Dendritic cell treated with granulocyte-macrophage colony-stimulating factor and Interleukin-4, amounts not matched to agents 40 ng/mL and 50 ng/mL, for 4 days (primary cell): ENCODE data around the gene ERRFI1.
A peak's percentile ranks its signal among the peaks of the same experiment; 100 is the strongest.
"Not testable (repeated sequence)": the region's sequence is repeated elsewhere in the genome, so short reads cannot be mapped to it uniquely, and the experiment has no call there.

Experiments
- H3K27ac Mint-ChIP-seq: one replicate; pipeline ENCODE4 v1.8.0; 2022; ENCODE audit warnings: mild to moderate bottlenecking, mixed read lengths
- H3K27me3 Mint-ChIP-seq: one replicate; pipeline ENCODE4 v1.8.0; 2022; ENCODE audit warnings: mild to moderate bottlenecking, mixed read lengths
- H3K36me3 Mint-ChIP-seq: one replicate; pipeline ENCODE4 v1.8.0; 2022; ENCODE audit warnings: low read depth, mixed read lengths
- H3K4me1 Mint-ChIP-seq: one replicate; pipeline ENCODE4 v1.8.0; 2022; ENCODE audit warnings: low read depth, mixed read lengths
- H3K4me3 Mint-ChIP-seq: one replicate; pipeline ENCODE4 v1.8.0; 2022; ENCODE audit warnings: mild to moderate bottlenecking, moderate library complexity, mixed read lengths
- H3K9me3 Mint-ChIP-seq: one replicate; pipeline ENCODE4 v1.8.0; 2022; ENCODE audit warnings: mixed read lengths
- intact Hi-C: fragments of 100-400 bp; cut with micrococcal nuclease; formaldehyde crosslinking; loops from one replicate; pipeline ENCODE4 v1.15.0; 2022

ERRFI1 gene

GRCh38 chr1:7970246-7970645 is 55.9 kb downstream of the ERRFI1 start:
- H3K27ac Mint-ChIP-seq = no peak overlapping the region

GRCh38 chr1:7967651-7968050 is 58.5 kb downstream of the ERRFI1 start:
- Mint-ChIP-seq H3K9me3 (no peaks in the 10 kb centered on the region), H3K36me3 (peaks cover 94% of the 10 kb centered on the region), H3K4me1 (peaks cover 22% of the 10 kb centered on the region), H3K27ac (no peak overlapping the region), H3K4me3 (no peak overlapping the region), H3K27me3 (no peaks in the 10 kb centered on the region)
- intact Hi-C loops = no loop called here

More at GRCh38 chr1:7970246-7970645, 55.9 kb downstream of the ERRFI1 start:
- H3K4me3 Mint-ChIP-seq = no peak overlapping the region
- intact Hi-C loops = no loop called here
- H3K27me3 Mint-ChIP-seq = no peaks in the 10 kb centered on the region
- H3K4me1 Mint-ChIP-seq = peaks cover 10% of the 10 kb centered on the region
- H3K36me3 Mint-ChIP-seq = peaks cover 94% of the 10 kb centered on the region
- no peaks in the 10 kb centered on the region for H3K9me3 Mint-ChIP-seq

- H3K4me3 Mint-ChIP-seq = no peak overlapping the region
- H3K27ac Mint-ChIP-seq = peak overlapping the region; percentile 8
- no peaks in the 10 kb centered on the region for H3K9me3 Mint-ChIP-seq
- H3K27me3 Mint-ChIP-seq = no peaks in the 10 kb centered on the region
- H3K36me3 Mint-ChIP-seq = peaks cover 91% of the 10 kb centered on the region
- H3K4me1 Mint-ChIP-seq = peaks cover 22% of the 10 kb centered on the region
- intact Hi-C loops = no loop called here
Observed at GRCh38 chr1:7967196-7967595, 58.9 kb downstream of the ERRFI1 start.

- H3K4me1 Mint-ChIP-seq = peaks cover 30% of the 10 kb centered on the region
- H3K36me3 Mint-ChIP-seq = peaks cover 78% of the 10 kb centered on the region
- no peak overlapping the region for H3K27ac Mint-ChIP-seq
- H3K27me3 Mint-ChIP-seq = no peaks in the 10 kb centered on the region
- intact Hi-C loops = loop anchor here (5.0 kb wide), 1 partner anchor 182 kb away; the partner anchor contains the start of gene PER3
- no peak overlapping the region for H3K4me3 Mint-ChIP-seq
- no peaks in the 10 kb centered on the region for H3K9me3 Mint-ChIP-seq
Observed at GRCh38 chr1:7964476-7964875, 61.6 kb downstream of the ERRFI1 start.

GRCh38 chr1:7963841-7964240 is 62.3 kb downstream of the ERRFI1 start:
- Mint-ChIP-seq H3K36me3 (peaks cover 72% of the 10 kb centered on the region), H3K27ac (peak overlapping the region; percentile 66), H3K4me1 (peaks cover 37% of the 10 kb centered on the region)
- intact Hi-C loops = loop anchor here (5.0 kb wide), 1 partner anchor 182 kb away; the partner anchor contains the start of gene PER3
- not testable (repeated sequence) for H3K27me3 Mint-ChIP-seq, H3K4me3 Mint-ChIP-seq, H3K9me3 Mint-ChIP-seq

GRCh38 chr1:7963378-7963730 is 62.8 kb downstream of the ERRFI1 start:
- intact Hi-C loops = loop anchor here (5.0 kb wide), 1 partner anchor 181 kb away; the partner anchor contains the start of gene PER3
- H3K27ac Mint-ChIP-seq = peak overlapping the region; percentile 66
- not testable (repeated sequence) for H3K4me3 Mint-ChIP-seq, H3K27me3 Mint-ChIP-seq, H3K9me3 Mint-ChIP-seq
- peaks cover 37% of the 10 kb centered on the region for H3K4me1 Mint-ChIP-seq
- H3K36me3 Mint-ChIP-seq = peaks cover 67% of the 10 kb centered on the region

- Mint-ChIP-seq H3K36me3 (peaks cover 66% of the 10 kb centered on the region), H3K4me1 (peaks cover 37% of the 10 kb centered on the region)
- intact Hi-C loops = loop anchor here (5.0 kb wide), 1 partner anchor 181 kb away; the partner anchor contains the start of gene PER3
Observed at GRCh38 chr1:7962636-7963377, 63.3 kb downstream of the ERRFI1 start.

GRCh38 chr1:7962014-7962335 is 64.1 kb downstream of the ERRFI1 start:
- H3K9me3 Mint-ChIP-seq = no peaks in the 10 kb centered on the region
- intact Hi-C loops = loop anchor here (5.0 kb wide), 1 partner anchor 180 kb away; the partner anchor contains the start of gene PER3
- H3K36me3 Mint-ChIP-seq = peaks cover 59% of the 10 kb centered on the region
- peak overlapping the region; percentile 97 for H3K27ac Mint-ChIP-seq
- H3K4me1 Mint-ChIP-seq = peaks cover 32% of the 10 kb centered on the region
- peak overlapping the region; percentile 96 for H3K4me3 Mint-ChIP-seq
- no peaks in the 10 kb centered on the region for H3K27me3 Mint-ChIP-seq

More at GRCh38 chr1:7962636-7963377, 63.3 kb downstream of the ERRFI1 start:
- H3K9me3 Mint-ChIP-seq = no peaks in the 10 kb centered on the region
- no peaks in the 10 kb centered on the region for H3K27me3 Mint-ChIP-seq
- peak overlapping the region; percentile 97 for H3K27ac Mint-ChIP-seq
- H3K4me3 Mint-ChIP-seq = peak overlapping the region; percentile 96
